ENCODE measurements around the gene PARP8.
"Not testable (repeated sequence)": the region's sequence is repeated elsewhere in the genome, so short reads cannot be mapped to it uniquely, and the experiment has no call there.

DNA sequence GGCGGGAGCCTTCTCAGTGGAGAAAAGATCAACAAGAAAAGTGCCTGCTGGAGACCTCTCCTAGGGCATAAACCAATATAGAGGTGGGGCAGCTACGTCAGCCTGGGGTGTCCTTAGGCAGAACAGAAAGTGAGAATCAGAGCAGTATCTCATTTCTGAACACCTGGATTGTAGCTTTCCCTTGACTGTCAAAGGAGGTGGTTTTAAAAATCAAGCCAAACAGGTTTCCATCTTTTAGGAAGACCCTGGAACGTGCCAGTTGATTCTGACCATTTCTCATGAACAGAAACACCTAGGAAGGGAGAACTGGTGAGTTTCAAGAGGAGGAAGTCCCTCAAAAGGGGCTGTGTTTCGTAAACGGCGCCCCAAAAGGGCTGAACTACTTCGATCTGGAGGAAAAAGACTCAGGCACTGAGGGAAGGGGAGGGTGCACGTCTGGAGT lies 655 bp upstream of the PARP8 start:
- TF ChIP-seq, protein P1, sequence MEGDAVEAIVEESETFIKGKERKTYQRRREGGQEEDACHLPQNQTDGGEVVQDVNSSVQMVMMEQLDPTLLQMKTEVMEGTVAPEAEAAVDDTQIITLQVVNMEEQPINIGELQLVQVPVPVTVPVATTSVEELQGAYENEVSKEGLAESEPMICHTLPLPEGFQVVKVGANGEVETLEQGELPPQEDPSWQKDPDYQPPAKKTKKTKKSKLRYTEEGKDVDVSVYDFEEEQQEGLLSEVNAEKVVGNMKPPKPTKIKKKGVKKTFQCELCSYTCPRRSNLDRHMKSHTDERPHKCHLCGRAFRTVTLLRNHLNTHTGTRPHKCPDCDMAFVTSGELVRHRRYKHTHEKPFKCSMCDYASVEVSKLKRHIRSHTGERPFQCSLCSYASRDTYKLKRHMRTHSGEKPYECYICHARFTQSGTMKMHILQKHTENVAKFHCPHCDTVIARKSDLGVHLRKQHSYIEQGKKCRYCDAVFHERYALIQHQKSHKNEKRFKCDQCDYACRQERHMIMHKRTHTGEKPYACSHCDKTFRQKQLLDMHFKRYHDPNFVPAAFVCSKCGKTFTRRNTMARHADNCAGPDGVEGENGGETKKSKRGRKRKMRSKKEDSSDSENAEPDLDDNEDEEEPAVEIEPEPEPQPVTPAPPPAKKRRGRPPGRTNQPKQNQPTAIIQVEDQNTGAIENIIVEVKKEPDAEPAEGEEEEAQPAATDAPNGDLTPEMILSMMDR (conservative IDR thresholded peaks at IDR 0.05) = not testable (repeated sequence)
- not testable (repeated sequence) for TF ChIP-seq ZFX (IDR thresholded peaks at IDR 0.05)

Data from C4-2B (cell line).